Brain microvascular endothelial cell (primary cell): Measurements from ENCODE around the gene HOXB6.

Source experiments
- DNase-seq: peaks from one replicate; pipeline ENCODE4 v3.0.0-alpha.2; 2020
- H3K27ac ChIP-seq: fragments of 250-450 bp; sonication (Bioruptor Pico); 2 replicates; pipeline ENCODE4 v1.5.1; 2020; ENCODE audit warnings: mild to moderate bottlenecking, moderate library complexity
- H3K27me3 ChIP-seq: fragments of 250-450 bp; sonication (Bioruptor Pico); replicated peaks from 2 replicates; pipeline ENCODE4 v1.5.1; 2020; ENCODE audit warnings: mild to moderate bottlenecking
- H3K36me3 ChIP-seq: fragments of 250-450 bp; sonication (Bioruptor Pico); replicated peaks from 2 replicates; pipeline ENCODE4 v1.5.1; 2020; ENCODE audit warnings: mild to moderate bottlenecking
- H3K4me3 ChIP-seq: 2 replicates; pipeline ENCODE4 v1.5.1; 2011; ENCODE audit warnings: low read depth, mild to moderate bottlenecking, control low read depth, low read length, moderate library complexity
- in situ Hi-C: cut with HindIII; loops from 2 replicates; pipeline ENCODE4 v1.10.0; 2017; ENCODE audit warnings: low sequenced_read_pairs, low pct_ligation_motif_present
- TF ChIP-seq, protein P1 (sequence below): IDR thresholded peaks from 2 replicates; pipeline ENCODE4 v1.5.1; 2011; ENCODE audit warnings: low read depth, mild to moderate bottlenecking, moderate library complexity, low read length, control low read depth, inconsistent platforms; ENCODE audit errors: missing control alignments

The HOXB6 gene

DNA sequence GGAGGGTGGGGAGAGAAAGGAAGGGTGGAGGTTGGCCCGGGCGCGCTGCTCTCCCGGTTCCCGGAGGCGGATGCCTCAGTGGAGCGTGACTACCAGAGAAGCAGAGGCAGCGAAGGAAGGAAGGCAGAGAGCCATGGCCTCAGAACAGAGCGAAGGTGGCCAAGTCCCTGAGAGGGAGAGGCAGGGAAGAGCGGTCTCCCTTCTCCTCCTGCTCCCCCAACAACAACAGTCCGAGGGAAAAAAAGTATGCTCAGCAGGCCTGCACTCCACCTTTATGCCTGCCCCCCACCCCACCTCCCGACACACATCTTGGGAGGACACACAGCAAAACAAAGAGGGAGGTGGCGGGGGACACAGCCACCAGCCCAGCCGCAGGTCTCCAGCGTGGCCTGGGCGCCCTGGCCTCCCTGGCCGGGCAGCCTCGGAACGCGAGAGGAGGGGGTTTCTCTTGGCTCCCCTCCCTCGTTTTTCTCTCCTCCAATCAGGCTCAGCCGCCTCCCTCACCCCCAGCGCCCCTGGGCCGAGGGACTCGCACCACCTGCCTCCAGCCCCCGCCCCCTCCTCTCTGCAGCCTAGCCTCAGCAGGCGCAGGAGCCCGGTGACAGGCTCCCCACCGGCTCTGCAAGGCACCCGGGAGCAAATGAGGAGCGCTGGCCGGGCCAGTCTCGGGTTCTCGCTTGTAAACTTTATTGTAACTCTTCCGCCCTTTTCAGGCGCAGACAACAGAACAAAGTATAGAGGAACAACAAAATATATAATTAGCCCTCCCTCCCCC is 7.1 kb upstream of the HOXB6 start:
- Histone ChIP-seq H3K27me3 (peaks cover 84% of the 10 kb centered on the region), H3K27ac (no peak overlapping the region), H3K4me3 (peak overlapping the region; percentile 3), H3K36me3 (no peaks in the 10 kb centered on the region)
- TF ChIP-seq, protein P1, sequence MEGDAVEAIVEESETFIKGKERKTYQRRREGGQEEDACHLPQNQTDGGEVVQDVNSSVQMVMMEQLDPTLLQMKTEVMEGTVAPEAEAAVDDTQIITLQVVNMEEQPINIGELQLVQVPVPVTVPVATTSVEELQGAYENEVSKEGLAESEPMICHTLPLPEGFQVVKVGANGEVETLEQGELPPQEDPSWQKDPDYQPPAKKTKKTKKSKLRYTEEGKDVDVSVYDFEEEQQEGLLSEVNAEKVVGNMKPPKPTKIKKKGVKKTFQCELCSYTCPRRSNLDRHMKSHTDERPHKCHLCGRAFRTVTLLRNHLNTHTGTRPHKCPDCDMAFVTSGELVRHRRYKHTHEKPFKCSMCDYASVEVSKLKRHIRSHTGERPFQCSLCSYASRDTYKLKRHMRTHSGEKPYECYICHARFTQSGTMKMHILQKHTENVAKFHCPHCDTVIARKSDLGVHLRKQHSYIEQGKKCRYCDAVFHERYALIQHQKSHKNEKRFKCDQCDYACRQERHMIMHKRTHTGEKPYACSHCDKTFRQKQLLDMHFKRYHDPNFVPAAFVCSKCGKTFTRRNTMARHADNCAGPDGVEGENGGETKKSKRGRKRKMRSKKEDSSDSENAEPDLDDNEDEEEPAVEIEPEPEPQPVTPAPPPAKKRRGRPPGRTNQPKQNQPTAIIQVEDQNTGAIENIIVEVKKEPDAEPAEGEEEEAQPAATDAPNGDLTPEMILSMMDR, result no peak
- DNase-seq, result no peak
- in situ Hi-C loops, result no loop called here

DNA sequence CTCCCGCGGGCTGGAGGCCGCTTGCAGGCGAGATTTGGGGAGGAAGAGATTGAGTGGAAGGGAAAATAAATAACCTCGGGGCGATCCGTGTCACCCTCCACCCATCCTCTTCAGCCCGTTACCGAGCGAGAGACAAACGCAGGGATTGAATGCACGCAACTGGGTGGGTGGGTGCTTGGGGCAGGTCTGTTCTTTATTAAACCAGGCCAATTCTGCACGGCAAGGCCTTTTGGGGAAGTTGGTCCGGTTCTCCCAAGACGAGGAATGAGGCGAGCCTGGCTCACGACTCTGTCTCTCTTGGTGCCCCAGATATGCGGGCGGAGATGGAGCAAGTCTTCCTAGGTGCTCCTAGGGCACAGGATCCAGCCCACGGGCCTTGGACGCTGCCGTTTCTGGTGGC is 6.4 kb upstream of the HOXB6 start:
- DNase-seq, result no peak
- Histone ChIP-seq H3K27ac (no peak overlapping the region), H3K4me3 (peak overlapping the region; percentile 42), H3K27me3 (peaks cover 84% of the 10 kb centered on the region), H3K36me3 (no peaks in the 10 kb centered on the region)
- TF ChIP-seq, protein P1, result no peak
- in situ Hi-C loops, result no loop called here

DNA sequence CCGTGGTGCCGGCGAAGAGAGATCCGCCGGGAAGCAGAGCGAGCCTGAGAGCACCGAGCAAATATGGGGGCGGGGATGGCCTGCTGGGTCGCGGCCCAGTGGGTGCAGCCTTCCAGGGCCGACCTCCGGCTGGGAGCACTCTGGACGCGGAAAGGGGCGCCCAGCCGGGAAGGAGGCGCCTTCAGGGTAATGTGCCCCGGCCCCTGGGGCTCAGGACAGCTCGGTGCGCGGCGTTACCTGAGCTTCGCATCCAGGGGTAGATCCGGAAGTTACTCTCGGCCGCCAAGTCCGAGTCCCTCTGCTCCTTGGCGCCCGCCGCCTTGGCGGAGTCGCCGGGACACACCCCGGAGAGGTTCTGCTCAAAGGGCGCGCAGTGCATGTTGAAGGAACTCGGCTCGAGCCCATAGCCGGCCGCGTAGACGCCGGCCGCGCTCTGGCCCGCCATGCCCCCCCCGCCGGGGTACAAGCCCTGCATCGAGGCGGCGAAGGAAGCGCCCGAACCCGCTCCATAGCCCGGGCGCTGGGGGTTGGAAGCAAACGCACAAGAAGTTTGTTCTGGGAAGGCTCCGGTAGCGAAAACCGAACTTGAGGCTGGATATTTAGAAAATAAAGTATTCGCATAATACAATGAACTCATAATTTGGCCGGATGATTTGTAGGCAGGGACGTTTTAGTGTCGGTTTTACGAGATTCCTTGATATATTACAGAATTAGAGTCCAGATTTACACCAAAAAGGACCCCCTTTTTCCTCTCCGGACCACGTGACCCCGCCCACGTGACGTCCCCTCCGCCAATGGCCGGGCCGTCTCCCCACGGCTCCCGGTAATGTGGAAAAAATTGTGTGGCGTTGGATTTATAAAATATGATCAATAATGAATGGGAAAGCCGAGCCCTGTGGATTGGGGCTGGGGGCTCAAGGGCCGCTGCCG is 5.8 kb upstream of the HOXB6 start, which contains the start of gene HOXB7:
TSS of gene HOXB7 (minus strand) at position 736 of the 930 bp plus-strand sequence. CDS start at position 637, 99 bp downstream.
- H3K4me3 ChIP-seq, result peak within 1 kb of the TSS; percentile 42
- no peak within 1 kb of the TSS for H3K27ac ChIP-seq
- no peaks in the 10 kb centered on the region for H3K36me3 ChIP-seq
- in situ Hi-C loops, result no loop called here
- TF ChIP-seq, protein P1, result no peak
- peaks cover 84% of the 10 kb centered on the region for H3K27me3 ChIP-seq
- DNase-seq, result no peak

DNA sequence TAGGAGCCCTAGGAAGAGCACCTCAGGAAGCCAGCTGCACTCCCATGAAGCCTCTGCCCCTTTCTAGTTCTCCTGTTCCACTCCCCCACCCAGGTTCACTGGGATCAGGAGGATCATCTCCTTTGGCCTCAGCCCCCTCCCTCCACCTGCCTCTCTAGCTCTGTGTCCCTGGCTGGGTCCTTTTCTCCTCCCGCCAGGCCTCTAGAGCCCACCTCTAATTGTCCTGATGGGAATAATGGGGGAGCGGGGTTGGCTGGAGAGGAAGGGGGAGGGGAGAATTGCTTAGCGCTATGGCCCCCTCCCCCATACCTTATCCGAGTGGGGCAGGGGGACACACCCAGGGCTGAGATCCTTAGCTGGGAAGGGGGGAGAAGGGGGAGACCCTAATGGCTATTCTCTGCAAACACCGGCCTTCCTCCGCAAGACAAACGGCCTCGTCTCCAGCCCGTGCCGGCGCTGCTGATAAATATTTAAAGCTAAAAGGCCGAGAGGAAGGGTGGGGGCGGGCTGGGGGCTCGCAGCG is 5.0 kb upstream of the HOXB6 start:
- Histone ChIP-seq H3K4me3 (peak overlapping the region; percentile 42), H3K27me3 (peaks cover 88% of the 10 kb centered on the region), H3K36me3 (no peaks in the 10 kb centered on the region), H3K27ac (no peak overlapping the region)
- in situ Hi-C loops, result no loop called here
- TF ChIP-seq, protein P1, result no peak
- DNase-seq, result no peak

DNA sequence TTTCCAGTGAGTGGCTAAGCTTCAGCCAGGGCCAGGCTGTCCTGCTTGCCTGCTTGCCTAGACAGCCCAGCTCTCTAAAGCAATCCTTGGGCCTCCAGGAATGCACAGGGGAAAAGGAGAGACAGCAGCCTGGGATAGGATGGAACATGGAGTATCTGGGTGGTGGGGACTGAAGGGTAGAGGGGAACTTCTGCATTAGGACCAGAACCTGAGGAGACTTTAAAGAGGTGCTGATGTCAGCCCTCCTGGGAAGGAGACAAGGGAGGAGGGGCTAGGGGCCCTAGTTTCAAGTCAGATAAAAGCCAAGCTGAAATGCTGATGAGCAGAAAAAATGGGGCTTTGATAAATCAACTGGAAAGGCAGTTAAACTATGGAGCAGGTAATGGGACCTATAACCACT is 4.2 kb upstream of the HOXB6 start:
- Histone ChIP-seq H3K27me3 (peaks cover 91% of the 10 kb centered on the region), H3K4me3 (no peak overlapping the region), H3K36me3 (no peaks in the 10 kb centered on the region), H3K27ac (no peak overlapping the region)
- TF ChIP-seq, protein P1, result no peak
- DNase-seq, result no peak
- in situ Hi-C loops, result no loop called here
